AG09309 (cell line): ENCODE measurements around the gene SNRK.

ENCODE experiments used
- DNase-seq: peaks from one replicate; pipeline ENCODE4 v3.0.0-alpha.2; 2010; ENCODE audit warnings: low read depth
- H3K4me3 ChIP-seq: 2 replicates; pipeline ENCODE4 v1.5.1; 2011; ENCODE audit warnings: mild to moderate bottlenecking, low read depth, low read length, moderate library complexity; ENCODE audit not compliant: control insufficient read depth
- CTCF ChIP-seq: IDR thresholded peaks from 2 replicates; pipeline ENCODE4 v1.5.1; 2011; ENCODE audit warnings: mild to moderate bottlenecking, low read depth, low read length, inconsistent platforms; ENCODE audit not compliant: insufficient read depth, control insufficient read depth; ENCODE audit errors: missing control alignments

The SNRK gene

GRCh38 chr3:43268636-43269035 is 17.7 kb upstream of the SNRK start:
- H3K4me3 ChIP-seq = no peak overlapping the region
- TF ChIP-seq CTCF = no peak
- no peak for DNase-seq

GRCh38 chr3:43270078-43270477 is 16.3 kb upstream of the SNRK start:
- no peak for TF ChIP-seq CTCF
- no peak for DNase-seq
- no peak overlapping the region for H3K4me3 ChIP-seq

- H3K4me3 ChIP-seq = no peak overlapping the region
- DNase-seq = no peak
- TF ChIP-seq CTCF = no peak
These were observed 12.9 kb upstream of the SNRK start for GRCh38 chr3:43273416-43273815.

GRCh38 chr3:43279082-43279481 is 7.3 kb upstream of the SNRK start:
- TF ChIP-seq CTCF = no peak
- DNase-seq = no peak
- no peak overlapping the region for H3K4me3 ChIP-seq

- TF ChIP-seq CTCF = no peak
- no peak overlapping the region for H3K4me3 ChIP-seq
- DNase-seq = no peak
These were observed 6.8 kb upstream of the SNRK start for GRCh38 chr3:43279532-43279931.

- no peak for DNase-seq
- no peak overlapping the region for H3K4me3 ChIP-seq
- no peak for TF ChIP-seq CTCF
These were observed 5.3 kb upstream of the SNRK start for GRCh38 chr3:43281020-43281419.

- DNase-seq = no peak
- H3K4me3 ChIP-seq = no peak overlapping the region
- no peak for TF ChIP-seq CTCF
These were observed 2.2 kb upstream of the SNRK start for GRCh38 chr3:43284171-43284570.
